ENCODE data around the gene PCMTD2. TPM values are rescaled to one million over a fixed set of nuclear protein-coding genes. Genes with fewer than 3 reads are reported as not detected.

Gene PCMTD2
- 40.5 and 41.2 TPM in 2 replicates for total RNA-seq

- DNase-seq (ENCODE audit: low read depth in 2 of 2): peak; percentile 87 to 91
Observed at GRCh38 chr20:64255361-64256281, at the start of gene PCMTD2. Gene PCMTD2, plus strand, starts transcription at chr20:64255748. Its CDS starts 4,218 bp downstream, at chr20:64259966.

GRCh38 chr20:64206614-64207013, 48.9 kb upstream of the PCMTD2 start:
- DNase-seq (ENCODE audit: low read depth in 2 of 2): no peak

GRCh38 chr20:64207641-64208590, 47.6 kb upstream of the PCMTD2 start:
- no peak for DNase-seq (ENCODE audit: low read depth in 2 of 2)

- no peak for DNase-seq (ENCODE audit: low read depth in 2 of 2)
Observed at GRCh38 chr20:64209148-64209547, 46.4 kb upstream of the PCMTD2 start.

GRCh38 chr20:64210656-64211369, 44.7 kb upstream of the PCMTD2 start:
- DNase-seq (ENCODE audit: low read depth in 2 of 2): no peak

- no peak for DNase-seq (ENCODE audit: low read depth in 2 of 2)
Observed at GRCh38 chr20:64211874-64212658, 43.5 kb upstream of the PCMTD2 start.

GRCh38 chr20:64212755-64213154, 42.8 kb upstream of the PCMTD2 start:
- DNase-seq (ENCODE audit: low read depth in 2 of 2): peak in 1 of 2 donors; percentile 20

- no peak for DNase-seq (ENCODE audit: low read depth in 2 of 2)
Observed at GRCh38 chr20:64214113-64214512, 41.4 kb upstream of the PCMTD2 start.

- no peak for DNase-seq (ENCODE audit: low read depth in 2 of 2)
Observed at GRCh38 chr20:64214952-64215351, 40.6 kb upstream of the PCMTD2 start.

- DNase-seq (ENCODE audit: low read depth in 2 of 2): peak in 1 of 2 donors; percentile 44
Observed at GRCh38 chr20:64216036-64216435, 39.5 kb upstream of the PCMTD2 start.

GRCh38 chr20:64216910-64217309, 38.6 kb upstream of the PCMTD2 start:
- DNase-seq (ENCODE audit: low read depth in 2 of 2): no peak

GRCh38 chr20:64217539-64218221, 37.9 kb upstream of the PCMTD2 start:
- peak in 1 of 2 donors; percentile 22 for DNase-seq (ENCODE audit: low read depth in 2 of 2)

- DNase-seq (ENCODE audit: low read depth in 2 of 2): peak in 1 of 2 donors; percentile 10
Observed at GRCh38 chr20:64219202-64219601, 36.3 kb upstream of the PCMTD2 start.

GRCh38 chr20:64219730-64220129, 35.8 kb upstream of the PCMTD2 start:
- no peak for DNase-seq (ENCODE audit: low read depth in 2 of 2)

- DNase-seq (ENCODE audit: low read depth in 2 of 2): no peak
Observed at GRCh38 chr20:64220420-64220819, 35.1 kb upstream of the PCMTD2 start.

GRCh38 chr20:64220891-64221527, 34.5 kb upstream of the PCMTD2 start:
- DNase-seq (ENCODE audit: low read depth in 2 of 2): no peak

- DNase-seq (ENCODE audit: low read depth in 2 of 2): peak in 1 of 2 donors; percentile 55
Observed at GRCh38 chr20:64222291-64222735, 33.2 kb upstream of the PCMTD2 start.

GRCh38 chr20:64222851-64223525, 32.6 kb upstream of the PCMTD2 start:
- DNase-seq (ENCODE audit: low read depth in 2 of 2): no peak

Data from lung microvascular endothelial cell (primary cell).